CD4-positive, alpha-beta T cell treated with Interleukin-6 for 4 hours (primary cell): Measurements from ENCODE around the gene CYRIA.

Source experiments
- DNase-seq: peaks from one replicate; pipeline ENCODE4 v3.0.0-alpha.2; 2020; ENCODE audit warnings: mixed read lengths

The CYRIA gene

GRCh38 chr2:16666449-16666801, 791 bp upstream of the CYRIA start:
- DNase-seq, result no peak

GRCh38 chr2:16664809-16665747, 556 bp downstream of the CYRIA start:
- no peak for DNase-seq

- DNase-seq, result no peak
Observed at GRCh38 chr2:16664052-16664731, 1.4 kb downstream of the CYRIA start.

GRCh38 chr2:16663121-16663905, 2.3 kb downstream of the CYRIA start:
- DNase-seq, result no peak

GRCh38 chr2:16661936-16662839, 3.4 kb downstream of the CYRIA start:
- no peak for DNase-seq

GRCh38 chr2:16661526-16661925, 4.1 kb downstream of the CYRIA start:
- no peak for DNase-seq

GRCh38 chr2:16660556-16660955, 5.1 kb downstream of the CYRIA start:
- DNase-seq, result no peak

- DNase-seq, result no peak
Observed at GRCh38 chr2:16660114-16660513, 5.5 kb downstream of the CYRIA start.

- DNase-seq, result no peak
Observed at GRCh38 chr2:16658076-16658739, 7.4 kb downstream of the CYRIA start.

- no peak for DNase-seq
Observed at GRCh38 chr2:16657671-16658070, 8.0 kb downstream of the CYRIA start.

- no peak for DNase-seq
Observed at GRCh38 chr2:16656784-16657391, 8.7 kb downstream of the CYRIA start.

- DNase-seq, result no peak
Observed at GRCh38 chr2:16655905-16656642, 9.6 kb downstream of the CYRIA start.

GRCh38 chr2:16655445-16655837, 10.2 kb downstream of the CYRIA start:
- no peak for DNase-seq

GRCh38 chr2:16654833-16655444, 10.7 kb downstream of the CYRIA start:
- DNase-seq, result no peak

GRCh38 chr2:16653799-16654198, 11.8 kb downstream of the CYRIA start:
- DNase-seq, result no peak

GRCh38 chr2:16653083-16653375, 12.6 kb downstream of the CYRIA start:
- DNase-seq, result no peak

- no peak for DNase-seq
Observed at GRCh38 chr2:16652296-16653082, 13.1 kb downstream of the CYRIA start.

- DNase-seq, result no peak
Observed at GRCh38 chr2:16650287-16651249, 15.1 kb downstream of the CYRIA start.
